HG03103 (cell line): ENCODE measurements around the gene NELL1.

Experiments
- ATAC-seq: cut with Tn5 transposase; IDR thresholded peaks from one replicate; pipeline ENCODE4 v1.9.1; 2021; ENCODE audit warnings: low read depth; ENCODE audit not compliant: unreplicated experiment

NELL1 gene

GRCh38 chr11:21520244-21520643 is 850.9 kb downstream of the NELL1 start:
- no peak for ATAC-seq

GRCh38 chr11:21529187-21529586 is 859.8 kb downstream of the NELL1 start:
- ATAC-seq, result no peak

GRCh38 chr11:21534288-21534687 is 864.9 kb downstream of the NELL1 start:
- ATAC-seq, result no peak

- ATAC-seq, result no peak
Measured at GRCh38 chr11:21537980-21538379, 868.6 kb downstream of the NELL1 start.

- ATAC-seq, result no peak
Measured at GRCh38 chr11:21541187-21541751, 871.9 kb downstream of the NELL1 start.

- ATAC-seq, result no peak
Measured at GRCh38 chr11:21543901-21544300, 874.5 kb downstream of the NELL1 start.

- no peak for ATAC-seq
Measured at GRCh38 chr11:21545699-21546098, 876.3 kb downstream of the NELL1 start.

GRCh38 chr11:21546703-21547102 is 877.3 kb downstream of the NELL1 start:
- no peak for ATAC-seq

GRCh38 chr11:21552911-21553310 is 883.5 kb downstream of the NELL1 start:
- no peak for ATAC-seq

- no peak for ATAC-seq
Measured at GRCh38 chr11:21553795-21554194, 884.4 kb downstream of the NELL1 start.

- ATAC-seq, result no peak
Measured at GRCh38 chr11:21554284-21554683, 884.9 kb downstream of the NELL1 start.

- no peak for ATAC-seq
Measured at GRCh38 chr11:21556926-21557325, 887.5 kb downstream of the NELL1 start.

- ATAC-seq, result no peak
Measured at GRCh38 chr11:21560466-21560975, 891.1 kb downstream of the NELL1 start.

- ATAC-seq, result no peak
Measured at GRCh38 chr11:21561581-21561980, 892.2 kb downstream of the NELL1 start.

- ATAC-seq, result no peak
Measured at GRCh38 chr11:21564095-21564494, 894.7 kb downstream of the NELL1 start.

GRCh38 chr11:21564833-21565682 is 895.7 kb downstream of the NELL1 start:
- ATAC-seq, result no peak

GRCh38 chr11:21566521-21567117 is 897.2 kb downstream of the NELL1 start:
- no peak for ATAC-seq

- no peak for ATAC-seq
Measured at GRCh38 chr11:21567645-21568290, 898.4 kb downstream of the NELL1 start.

- no peak for ATAC-seq
Measured at GRCh38 chr11:21572210-21572609, 902.8 kb downstream of the NELL1 start.

- no peak for ATAC-seq
Measured at GRCh38 chr11:21582791-21583190, 913.4 kb downstream of the NELL1 start.

- no peak for ATAC-seq
Measured at GRCh38 chr11:21588754-21589153, 919.4 kb downstream of the NELL1 start.
